ENCODE data around the gene OR11H6. TPM values are rescaled to one million over a fixed set of nuclear protein-coding genes. Genes with fewer than 3 reads are reported as not detected.

OR11H6 gene
- total RNA-seq, 4 donors from 2014 or later = not detected

DNA sequence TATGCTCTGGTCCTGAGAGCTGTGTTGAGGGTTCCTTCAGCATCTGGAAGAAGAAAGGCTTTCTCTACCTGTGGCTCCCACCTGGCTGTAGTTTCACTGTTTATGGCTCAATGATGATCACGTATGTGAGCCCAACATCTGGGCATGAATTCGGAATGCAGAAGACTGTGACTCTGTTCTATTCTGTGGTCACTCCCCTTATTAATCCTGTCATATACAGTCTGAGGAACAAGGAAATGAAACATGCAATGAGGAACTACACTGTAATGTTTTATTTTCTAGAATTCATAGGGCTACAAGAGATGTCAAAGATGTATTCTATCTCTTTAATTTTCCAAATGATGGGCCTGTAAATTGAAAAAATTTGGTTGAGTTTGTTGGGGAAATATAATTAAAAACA, 43.6 kb upstream of the OR11H6 start:
- no peaks in the 10 kb centered on the region for H3K9me3 ChIP-seq
- no peak overlapping the region for H3K27ac ChIP-seq
- no peaks in the 10 kb centered on the region for H3K36me3 ChIP-seq
- ATAC-seq = peak; percentile 70
- WGBS, 2 donors (ENCODE audit: low coverage in 1 of 2) = 44 to 70% methylated on average over 2 of the region's 2 CpGs
- no peaks in the 10 kb centered on the region for H3K27me3 ChIP-seq
- no peak for TF ChIP-seq POLR2AphosphoS5 (IDR thresholded peaks at IDR 0.05)
- no peak for TF ChIP-seq POLR2A (IDR thresholded peaks at IDR 0.05)
- TF ChIP-seq, protein P1, sequence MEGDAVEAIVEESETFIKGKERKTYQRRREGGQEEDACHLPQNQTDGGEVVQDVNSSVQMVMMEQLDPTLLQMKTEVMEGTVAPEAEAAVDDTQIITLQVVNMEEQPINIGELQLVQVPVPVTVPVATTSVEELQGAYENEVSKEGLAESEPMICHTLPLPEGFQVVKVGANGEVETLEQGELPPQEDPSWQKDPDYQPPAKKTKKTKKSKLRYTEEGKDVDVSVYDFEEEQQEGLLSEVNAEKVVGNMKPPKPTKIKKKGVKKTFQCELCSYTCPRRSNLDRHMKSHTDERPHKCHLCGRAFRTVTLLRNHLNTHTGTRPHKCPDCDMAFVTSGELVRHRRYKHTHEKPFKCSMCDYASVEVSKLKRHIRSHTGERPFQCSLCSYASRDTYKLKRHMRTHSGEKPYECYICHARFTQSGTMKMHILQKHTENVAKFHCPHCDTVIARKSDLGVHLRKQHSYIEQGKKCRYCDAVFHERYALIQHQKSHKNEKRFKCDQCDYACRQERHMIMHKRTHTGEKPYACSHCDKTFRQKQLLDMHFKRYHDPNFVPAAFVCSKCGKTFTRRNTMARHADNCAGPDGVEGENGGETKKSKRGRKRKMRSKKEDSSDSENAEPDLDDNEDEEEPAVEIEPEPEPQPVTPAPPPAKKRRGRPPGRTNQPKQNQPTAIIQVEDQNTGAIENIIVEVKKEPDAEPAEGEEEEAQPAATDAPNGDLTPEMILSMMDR (IDR thresholded peaks at IDR 0.05) = no peak
- no peak for TF ChIP-seq EP300 (IDR thresholded peaks at IDR 0.05)
- no peaks in the 10 kb centered on the region for H3K4me1 ChIP-seq
- H3K4me3 ChIP-seq = no peak overlapping the region

- no peak overlapping the region for H3K27ac ChIP-seq
- 44 to 47% methylated on average over 2 of the region's 2 CpGs for WGBS, 2 donors (ENCODE audit: low coverage in 1 of 2)
- ATAC-seq = no peak
- no peaks in the 10 kb centered on the region for H3K4me1 ChIP-seq
- H3K9me3 ChIP-seq = no peaks in the 10 kb centered on the region
- no peaks in the 10 kb centered on the region for H3K27me3 ChIP-seq
- H3K4me3 ChIP-seq = no peak overlapping the region
- TF ChIP-seq POLR2A (IDR thresholded peaks at IDR 0.05) (no peak), EP300 (IDR thresholded peaks at IDR 0.05) (no peak), POLR2AphosphoS5 (IDR thresholded peaks at IDR 0.05) (no peak)
- TF ChIP-seq, protein P1 (IDR thresholded peaks at IDR 0.05) = no peak
- H3K36me3 ChIP-seq = no peaks in the 10 kb centered on the region
Observed at GRCh38 chr14:20180486-20180885, 43.0 kb upstream of the OR11H6 start.

DNA sequence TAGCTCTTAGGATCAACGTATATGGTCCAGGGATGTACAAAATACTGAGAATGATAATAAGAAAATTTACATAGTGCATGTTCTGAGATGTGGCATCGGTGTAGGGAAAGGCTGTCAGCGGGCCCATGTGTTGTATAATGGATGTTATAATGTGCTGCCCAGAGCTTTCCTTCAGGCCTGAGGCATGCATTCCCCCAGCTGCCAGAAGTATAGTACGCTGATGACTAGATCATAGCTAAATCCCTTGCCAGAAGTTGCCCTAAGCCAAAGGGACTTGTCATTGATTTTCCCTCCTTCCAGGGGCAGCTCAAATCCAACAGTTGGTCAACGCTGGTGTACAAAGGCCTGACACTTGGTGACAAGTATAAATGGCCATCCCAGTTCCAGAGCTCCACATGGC, 39.3 kb upstream of the OR11H6 start:
- Histone ChIP-seq H3K27ac (no peak overlapping the region), H3K4me3 (no peak overlapping the region), H3K27me3 (peaks cover 6% of the 10 kb centered on the region), H3K9me3 (no peaks in the 10 kb centered on the region), H3K4me1 (no peaks in the 10 kb centered on the region), H3K36me3 (no peaks in the 10 kb centered on the region)
- ATAC-seq = no peak
- 56 to 65% methylated on average over 4 to 5 of the region's 5 CpGs for WGBS, 2 donors (ENCODE audit: low coverage in 1 of 2)
- TF ChIP-seq, protein P1 (IDR thresholded peaks at IDR 0.05) = no peak
- no peak for TF ChIP-seq POLR2AphosphoS5 (IDR thresholded peaks at IDR 0.05)
- no peak for TF ChIP-seq EP300 (IDR thresholded peaks at IDR 0.05)
- TF ChIP-seq POLR2A (IDR thresholded peaks at IDR 0.05) = no peak

DNA sequence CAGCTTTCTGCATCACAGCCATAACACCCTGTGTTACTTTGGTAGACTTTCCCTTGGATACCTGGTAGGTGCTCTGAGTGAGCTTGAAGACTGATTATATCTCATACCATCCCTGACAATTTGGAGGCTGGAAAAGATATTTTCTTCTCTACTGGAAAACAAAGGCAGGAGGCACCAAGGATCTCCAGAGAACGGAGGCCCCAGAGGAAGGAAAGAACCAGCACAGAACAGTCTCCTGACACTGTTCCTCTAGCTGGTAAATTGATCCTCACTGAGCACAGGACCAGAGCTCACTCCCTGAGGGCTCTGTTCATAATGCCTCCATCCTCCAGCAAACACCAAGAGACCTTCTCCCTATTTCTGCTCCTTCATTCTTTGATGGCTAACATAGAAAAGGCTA, 32.9 kb upstream of the OR11H6 start, which contains the start of gene OR11G2:
Gene OR11G2, plus strand, starts transcription at position 301 of the 400 bp plus-strand sequence. CDS start 6,542 bp downstream, outside the sequence.
- ATAC-seq = no peak
- H3K27me3 ChIP-seq = peaks cover 19% of the 10 kb centered on the region

GRCh38 chr14:20191396-20191795, 32.1 kb upstream of the OR11H6 start:
- no peaks in the 10 kb centered on the region for H3K36me3 ChIP-seq
- no peak overlapping the region for H3K27ac ChIP-seq
- WGBS, 2 donors (ENCODE audit: low coverage in 1 of 2) = 62 to 70% methylated on average over 2 to 3 of the region's 3 CpGs
- ATAC-seq = no peak
- TF ChIP-seq, protein P1 (IDR thresholded peaks at IDR 0.05) = no peak
- no peak for TF ChIP-seq EP300 (IDR thresholded peaks at IDR 0.05)
- no peak for TF ChIP-seq POLR2AphosphoS5 (IDR thresholded peaks at IDR 0.05)
- no peak for TF ChIP-seq POLR2A (IDR thresholded peaks at IDR 0.05)
- no peaks in the 10 kb centered on the region for H3K4me1 ChIP-seq
- no peaks in the 10 kb centered on the region for H3K9me3 ChIP-seq
- H3K4me3 ChIP-seq = no peak overlapping the region
- peaks cover 19% of the 10 kb centered on the region for H3K27me3 ChIP-seq

More for the DNA sequence above, 32.9 kb upstream of the OR11H6 start, which contains the start of gene OR11G2:
- no peak for TF ChIP-seq POLR2AphosphoS5 (IDR thresholded peaks at IDR 0.05)
- TF ChIP-seq, protein P1 (IDR thresholded peaks at IDR 0.05) = no peak
- TF ChIP-seq EP300 (IDR thresholded peaks at IDR 0.05) = no peak
- TF ChIP-seq POLR2A (IDR thresholded peaks at IDR 0.05) = no peak
- Histone ChIP-seq H3K4me3 (no peak within 1 kb of the TSS), H3K4me1 (no peaks in the 10 kb centered on the region), H3K27ac (no peak within 1 kb of the TSS), H3K9me3 (no peaks in the 10 kb centered on the region), H3K36me3 (no peaks in the 10 kb centered on the region)
- WGBS, 2 donors (ENCODE audit: low coverage in 1 of 2) = 67% methylated on average over 1 of the region's 1 CpG; no CpG with 5 or more reads in 1 of the 2 donors
